HCT116 (cell line): ENCODE results near the gene GATAD2A. TPM values are rescaled to one million over a fixed set of nuclear protein-coding genes. Genes with fewer than 3 reads are reported as not detected.

Source experiments
- ATAC-seq: fragments of 200-7000 bp; cut with Tn5 transposase; 2 replicates; pipeline ENCODE4 v1.9.1; 2020; ENCODE audit warnings: mild to moderate bottlenecking, moderate library complexity
- BruUV-seq: library from RNA; stranded (reverse); fragments of 400-500 nt; replicated peaks from 2 replicates; lab custom pipeline; 2021; lab: Mats Ljungman, UMichigan
- CTCF ChIA-PET: fragments of 300-600 bp; sonication (Branson Sonifier 250); formaldehyde crosslinking; loops from one replicate; lab custom pipeline; 2021; ENCODE audit warnings: antibody characterized with exemption; lab: Charles Lee
- POLR2A ChIA-PET: fragments of 300-600, 350-600 bp; sonication (Branson Sonifier 250); formaldehyde crosslinking; loops from one replicate; lab custom pipeline; 2021; ENCODE audit warnings: antibody characterized with exemption; lab: Charles Lee
- RAD21 ChIA-PET, 2 experiments: fragments of 300-600 bp; sonication (Branson Sonifier 250); formaldehyde crosslinking; loops; one replicate each; lab custom pipeline; 2023; ENCODE audit warnings: low total read pairs in 2 of 2; ENCODE audit not compliant: uncharacterized antibody in 2 of 2, unreplicated experiment in 2 of 2, low non-redundant PET in 1 of 2; lab: Charles Lee
- DNase-seq: peaks from one replicate; pipeline ENCODE4 v3.0.0-alpha.2; 2010; ENCODE audit warnings: low read depth, low spot score
- H2AFZ ChIP-seq: fragments of 200-600 bp; shearing (Covaris generic), sonication (generic); 2 replicates; pipeline ENCODE4 v1.6.1; 2017; ENCODE audit warnings: low read depth, mixed run types, mixed read lengths, antibody characterized with exemption, low read length; ENCODE audit not compliant: poor library complexity, severe bottlenecking
- H3K27ac ChIP-seq: 2 replicates; pipeline ENCODE4 v1.5.1; 2012; ENCODE audit warnings: low read depth, low read length
- H3K27me3 ChIP-seq: fragments of 200-600 bp; sonication (generic); 2 replicates; pipeline ENCODE4 v1.6.1; 2016; ENCODE audit warnings: mixed run types, low read length, mixed read lengths; ENCODE audit not compliant: insufficient read depth
- H3K36me3 ChIP-seq, 2 experiments: fragments of 200-500 bp in 1 of 2; fragments of 200-600 bp in 1 of 2; sonication (Bioruptor generic) in 1 of 2; sonication (generic) in 1 of 2; 2 replicates each; pipeline versions ENCODE4 v1.5.1 to v1.6.1; 2014 to 2016; ENCODE audit warnings: low read length in 2 of 2, inconsistent platforms in 1 of 2, mixed read lengths in 1 of 2, mixed run types in 1 of 2; ENCODE audit not compliant: insufficient read depth in 2 of 2, control insufficient read depth in 1 of 2
- H3K4me1 ChIP-seq, 2 experiments: fragments of 200-600 bp in 1 of 2; sonication (generic) in 1 of 2; 2 replicates each; pipeline versions ENCODE4 v1.5.1 to v1.6.1; 2012 to 2017; ENCODE audit warnings: low read length in 2 of 2, inconsistent platforms in 1 of 2, mild to moderate bottlenecking in 1 of 2, mixed read lengths in 1 of 2, mixed run types in 1 of 2, moderate library complexity in 1 of 2; ENCODE audit not compliant: insufficient read depth in 2 of 2, control insufficient read depth in 1 of 2
- H3K4me2 ChIP-seq: fragments of 200-600 bp; sonication (generic); 2 replicates; pipeline ENCODE4 v1.6.1; 2017; ENCODE audit warnings: mixed run types, low read length, mixed read lengths
- H3K4me3 ChIP-seq, 2 experiments: fragments of 200-600 bp in 1 of 2; sonication (generic) in 1 of 2; replicated peaks in 1 of 2; 2 replicates each; pipeline ENCODE4 v1.5.1; 2011 to 2016; ENCODE audit warnings: low read length in 2 of 2, control low read depth in 1 of 2, low read depth in 1 of 2, mild to moderate bottlenecking in 1 of 2, mixed read lengths in 1 of 2, mixed run types in 1 of 2
- H3K79me2 ChIP-seq: fragments of 200-600 bp; sonication (generic); 2 replicates; pipeline ENCODE4 v1.6.1; 2017; ENCODE audit warnings: mild to moderate bottlenecking, mixed run types, low read length, moderate library complexity, mixed read lengths; ENCODE audit not compliant: insufficient read depth
- H3K9ac ChIP-seq: fragments of 200-600 bp; sonication (generic); 2 replicates; pipeline ENCODE4 v1.6.1; 2016; ENCODE audit warnings: low read length, mixed read lengths
- H3K9me2 ChIP-seq: fragments of 200-600 bp; sonication (generic), shearing (Covaris generic); 2 replicates; pipeline ENCODE4 v1.6.1; 2017; ENCODE audit warnings: mixed run types, mild to moderate bottlenecking, moderate library complexity; ENCODE audit not compliant: insufficient read depth
- H3K9me3 ChIP-seq, 2 experiments: fragments of 200-500 bp in 1 of 2; fragments of 200-600 bp in 1 of 2; sonication (Bioruptor generic) in 1 of 2; sonication (generic) in 1 of 2; 2 replicates each; pipeline ENCODE4 v1.6.1; 2014 to 2017; ENCODE audit warnings: low read length in 2 of 2, mixed read lengths in 2 of 2, inconsistent platforms in 1 of 2, low read depth in 1 of 2, mild to moderate bottlenecking in 1 of 2, mixed run types in 1 of 2, moderate library complexity in 1 of 2; ENCODE audit not compliant: control insufficient read depth in 1 of 2, insufficient read depth in 1 of 2
- H4K20me1 ChIP-seq: fragments of 200-600 bp; sonication (generic), shearing (Covaris generic); 2 replicates; pipeline ENCODE4 v1.6.1; 2017; ENCODE audit warnings: mixed run types, mild to moderate bottlenecking, moderate library complexity; ENCODE audit not compliant: insufficient read depth
- CEBPB ChIP-seq: IDR thresholded peaks from 2 replicates; pipeline ENCODE4 v1.6.1; 2012; ENCODE audit warnings: low read depth
- CTCF ChIP-seq, 3 experiments: fragments of 200-600 bp in 1 of 3; sonication (generic) in 1 of 3; IDR thresholded peaks in 2 of 3; conservative IDR thresholded peaks in 1 of 3; 2 replicates each; pipeline ENCODE4 v1.5.1; 2012 to 2017; ENCODE audit warnings: low read depth in 2 of 3, low read length in 2 of 3, antibody characterized with exemption in 1 of 3, borderline replicate concordance in 1 of 3, control low read depth in 1 of 3, mild to moderate bottlenecking in 1 of 3, mixed read lengths in 1 of 3, mixed run types in 1 of 3, moderate library complexity in 1 of 3; ENCODE audit not compliant: insufficient read depth in 1 of 3
- ELF1 ChIP-seq: IDR thresholded peaks from 2 replicates; pipeline ENCODE4 v1.6.1; 2012; ENCODE audit warnings: low read depth, borderline replicate concordance
- EZH2phosphoT487 ChIP-seq: fragments of 200-600 bp; IDR thresholded peaks from 2 replicates; pipeline ENCODE4 v1.6.1; 2018; ENCODE audit warnings: antibody characterized with exemption, borderline replicate concordance
- REST ChIP-seq: IDR thresholded peaks from 2 replicates; pipeline ENCODE4 v1.6.1; 2012; ENCODE audit warnings: low read depth
- SIN3A ChIP-seq: IDR thresholded peaks from 2 replicates; pipeline ENCODE4 v1.6.1; 2012; ENCODE audit warnings: low read depth
- SP1 ChIP-seq: IDR thresholded peaks from 2 replicates; pipeline ENCODE4 v1.6.1; 2012; ENCODE audit warnings: low read depth
- YY1 ChIP-seq: IDR thresholded peaks from 2 replicates; pipeline ENCODE4 v1.6.1; 2011; ENCODE audit warnings: low read length, low read depth, moderate library complexity, mild to moderate bottlenecking; ENCODE audit not compliant: insufficient replicate concordance; ENCODE audit errors: extremely low read depth
- ZNF274 ChIP-seq: fragments of 200-500 bp; sonication (Bioruptor generic); IDR thresholded peaks from 2 replicates; pipeline ENCODE4 v1.6.1; 2014; ENCODE audit warnings: mild to moderate bottlenecking, low read depth, low read length, inconsistent platforms
- intact Hi-C: fragments of 100-400 bp; cut with micrococcal nuclease; formaldehyde crosslinking; loops from 2 replicates; pipeline ENCODE4 v1.10.0; 2022
- total RNA-seq: library from RNA; stranded (reverse); gene quantifications from one replicate; pipeline ENCODE4 v1.2.1, GENCODE V29; 2021; ENCODE audit not compliant: unreplicated experiment

GATAD2A gene
- total RNA-seq, 1 experiment from 2014 or later = 130 TPM

GRCh38 chr19:19427944-19428343, 22.5 kb downstream of the GATAD2A start:
- ATAC-seq (no peak), DNase-seq (no peak)
- Histone ChIP-seq H3K9me2 (no peaks in the 10 kb centered on the region), H3K9me3 (no peaks in the 10 kb centered on the region), H3K36me3 (peaks cover 0 to 4% of the 10 kb centered on the region in 2 experiments; a peak in 1 of 4 replicates), H3K4me1 (no peaks in the 10 kb centered on the region), H3K4me3 (no peak overlapping the region), H4K20me1 (peaks cover 15% of the 10 kb centered on the region; the same call in 1 of the 2 replicates), H3K4me2 (no peak overlapping the region), H3K9ac (no peak overlapping the region), H3K79me2 (peaks cover 100% of the 10 kb centered on the region), H2AFZ (no peak overlapping the region), H3K27me3 (no peaks in the 10 kb centered on the region), H3K27ac (no peak overlapping the region)
- RAD21 ChIA-PET = no interaction called here
- CTCF ChIA-PET = no interaction called here
- no peak for TF ChIP-seq SIN3A
- TF ChIP-seq CEBPB = no peak
- no peak for TF ChIP-seq CTCF (IDR thresholded peaks at IDR 0.05 in 2 of 3, conservative IDR thresholded peaks at IDR 0.05 in 1 of 3; ENCODE audit: borderline replicate concordance in 1 of 3, insufficient read depth in 1 of 3, low read depth in 2 of 3, low read length in 2 of 3)
- TF ChIP-seq ELF1 = no peak
- TF ChIP-seq SP1 = no peak
- TF ChIP-seq YY1 = no peak
- no peak for TF ChIP-seq ZNF274
- no peak for TF ChIP-seq EZH2phosphoT487
- TF ChIP-seq REST = no peak
- POLR2A ChIA-PET = no interaction called here
- intact Hi-C loops = no loop called here
- no TSS peak for BruUV-seq
